ENCODE data around the gene FUT1.

The FUT1 gene

DNA sequence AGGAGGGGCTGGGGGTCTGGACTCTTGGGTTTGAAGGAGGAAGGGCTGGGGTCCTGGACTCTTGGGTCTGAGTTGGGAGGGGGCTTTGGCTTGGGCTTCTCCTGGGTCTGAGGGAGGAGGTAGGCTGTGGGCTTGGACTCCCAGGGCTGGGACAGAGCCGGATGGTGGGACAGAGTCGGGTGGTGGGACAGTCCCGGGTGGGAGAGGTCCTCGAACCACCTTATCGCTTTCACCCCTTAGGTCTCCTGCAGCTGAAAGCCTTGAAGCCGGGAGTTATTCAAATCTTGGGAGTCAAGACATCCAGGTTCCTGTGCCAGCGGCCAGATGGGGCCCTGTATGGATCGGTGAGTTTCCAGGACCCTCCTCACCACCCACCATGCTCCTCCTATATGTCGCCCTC lies 4.2 kb upstream of the FUT1 start:
- peaks cover 75% of the 10 kb centered on the region for H3K27me3 Mint-ChIP-seq
- no peaks in the 10 kb centered on the region for H3K36me3 Mint-ChIP-seq (ENCODE audit: low read depth)
- H3K4me1 Mint-ChIP-seq (ENCODE audit: low read depth) = peaks cover 35% of the 10 kb centered on the region
- intact Hi-C loops (cut with micrococcal nuclease) = no loop called here
- no peak overlapping the region for H3K4me3 Mint-ChIP-seq
- H3K9me3 Mint-ChIP-seq = no peaks in the 10 kb centered on the region
- peak overlapping the region; percentile 26 for H3K27ac Mint-ChIP-seq

GRCh38 chr19:48756212-48756611 lies 3.8 kb upstream of the FUT1 start:
- intact Hi-C loops (cut with micrococcal nuclease) = no loop called here
- H3K27me3 Mint-ChIP-seq = peaks cover 75% of the 10 kb centered on the region
- H3K4me3 Mint-ChIP-seq = no peak overlapping the region
- H3K9me3 Mint-ChIP-seq = no peaks in the 10 kb centered on the region
- H3K36me3 Mint-ChIP-seq (ENCODE audit: low read depth) = no peaks in the 10 kb centered on the region
- peak overlapping the region; percentile 26 for H3K27ac Mint-ChIP-seq
- H3K4me1 Mint-ChIP-seq (ENCODE audit: low read depth) = peaks cover 33% of the 10 kb centered on the region

GRCh38 chr19:48755787-48756186 lies 3.3 kb upstream of the FUT1 start:
- H3K9me3 Mint-ChIP-seq = no peaks in the 10 kb centered on the region
- peaks cover 75% of the 10 kb centered on the region for H3K27me3 Mint-ChIP-seq
- no peak overlapping the region for H3K4me3 Mint-ChIP-seq
- H3K27ac Mint-ChIP-seq = peak overlapping the region; percentile 26
- H3K36me3 Mint-ChIP-seq (ENCODE audit: low read depth) = no peaks in the 10 kb centered on the region
- H3K4me1 Mint-ChIP-seq (ENCODE audit: low read depth) = peaks cover 33% of the 10 kb centered on the region
- intact Hi-C loops (cut with micrococcal nuclease) = no loop called here

- H3K4me1 Mint-ChIP-seq (ENCODE audit: low read depth) = peaks cover 27% of the 10 kb centered on the region
- intact Hi-C loops (cut with micrococcal nuclease) = no loop called here
- no peaks in the 10 kb centered on the region for H3K36me3 Mint-ChIP-seq (ENCODE audit: low read depth)
- H3K9me3 Mint-ChIP-seq = no peaks in the 10 kb centered on the region
- peaks cover 75% of the 10 kb centered on the region for H3K27me3 Mint-ChIP-seq
- H3K27ac Mint-ChIP-seq = peak within 1 kb of the TSS; percentile 26
- H3K4me3 Mint-ChIP-seq = no peak within 1 kb of the TSS
Measured at GRCh38 chr19:48755084-48755641, 2.7 kb upstream of the FUT1 start, which contains the start of gene FGF21. Gene FGF21 (plus strand): TSS chr19:48755524. CDS start chr19:48756237, 713 bp downstream.

- Mint-ChIP-seq H3K9me3 (no peaks in the 10 kb centered on the region), H3K36me3 (ENCODE audit: low read depth) (no peaks in the 10 kb centered on the region), H3K4me1 (ENCODE audit: low read depth) (peaks cover 26% of the 10 kb centered on the region), H3K4me3 (peak overlapping the region; percentile 59), H3K27ac (no peak overlapping the region), H3K27me3 (peaks cover 83% of the 10 kb centered on the region)
- intact Hi-C loops (cut with micrococcal nuclease) = no loop called here
Measured at GRCh38 chr19:48751845-48752495, 471 bp downstream of the FUT1 start.

- Mint-ChIP-seq H3K4me1 (ENCODE audit: low read depth) (peaks cover 33% of the 10 kb centered on the region), H3K27me3 (peaks cover 79% of the 10 kb centered on the region), H3K27ac (no peak overlapping the region), H3K4me3 (no peak overlapping the region), H3K36me3 (ENCODE audit: low read depth) (no peaks in the 10 kb centered on the region), H3K9me3 (no peaks in the 10 kb centered on the region)
- intact Hi-C loops (cut with micrococcal nuclease) = no loop called here
Measured at GRCh38 chr19:48750771-48751504, 1.5 kb downstream of the FUT1 start.

- H3K27ac Mint-ChIP-seq = no peak overlapping the region
- no peaks in the 10 kb centered on the region for H3K36me3 Mint-ChIP-seq (ENCODE audit: low read depth)
- H3K9me3 Mint-ChIP-seq = peaks cover 6% of the 10 kb centered on the region
- peaks cover 37% of the 10 kb centered on the region for H3K4me1 Mint-ChIP-seq (ENCODE audit: low read depth)
- intact Hi-C loops (cut with micrococcal nuclease) = no loop called here
- H3K4me3 Mint-ChIP-seq = no peak overlapping the region
- H3K27me3 Mint-ChIP-seq = peaks cover 81% of the 10 kb centered on the region
Measured at GRCh38 chr19:48750351-48750750, 2.1 kb downstream of the FUT1 start.

GRCh38 chr19:48749571-48750198 lies 2.8 kb downstream of the FUT1 start:
- H3K36me3 Mint-ChIP-seq (ENCODE audit: low read depth) = no peaks in the 10 kb centered on the region
- peaks cover 38% of the 10 kb centered on the region for H3K4me1 Mint-ChIP-seq (ENCODE audit: low read depth)
- intact Hi-C loops (cut with micrococcal nuclease) = no loop called here
- no peak overlapping the region for H3K4me3 Mint-ChIP-seq
- H3K27ac Mint-ChIP-seq = no peak overlapping the region
- H3K27me3 Mint-ChIP-seq = peaks cover 75% of the 10 kb centered on the region
- H3K9me3 Mint-ChIP-seq = peaks cover 9% of the 10 kb centered on the region

DNA sequence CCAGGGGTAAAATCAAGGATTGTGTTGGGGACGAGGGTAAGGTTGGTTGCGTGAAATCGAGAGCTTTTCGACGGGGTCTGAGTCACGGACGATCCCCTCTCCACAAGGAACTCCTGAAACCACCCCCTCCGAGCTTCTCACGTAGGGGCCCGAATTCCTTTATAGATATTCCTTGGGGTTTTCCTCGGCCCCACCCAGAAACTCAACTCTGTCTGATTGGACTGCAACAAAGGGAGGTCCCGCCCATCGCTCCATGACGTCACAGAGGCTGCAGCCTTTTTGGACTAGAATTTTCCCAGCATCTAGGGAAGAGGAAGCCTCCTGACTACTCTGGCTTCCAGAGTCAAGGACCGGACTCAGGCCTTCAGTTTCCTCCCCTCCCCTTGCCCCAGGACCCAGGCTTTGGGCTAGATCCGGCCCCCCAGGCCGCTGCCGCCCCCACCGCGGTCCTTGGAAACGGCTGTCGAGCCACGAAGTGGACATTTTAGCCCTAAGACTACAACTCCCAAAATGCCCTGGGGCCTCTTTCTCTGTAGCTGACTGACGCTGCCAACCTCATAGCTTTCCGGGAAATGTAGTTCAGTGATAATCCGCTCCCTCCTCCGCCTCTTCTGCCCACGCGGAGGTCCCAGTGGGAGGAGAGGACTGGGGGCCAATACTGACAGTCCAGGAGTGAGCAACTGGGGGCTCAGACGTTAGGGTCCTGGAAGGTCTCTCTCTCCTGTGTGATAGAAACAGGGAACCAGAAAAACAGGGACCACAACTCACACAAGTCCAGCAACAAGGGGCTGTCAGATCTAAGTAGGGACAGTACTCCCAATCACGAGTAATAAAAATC lies 5.5 kb downstream of the FUT1 start, which contains the start of gene IZUMO1:
Gene IZUMO1 (minus strand): TSS at position 172 of the 838 bp plus-strand sequence. CDS start 1,050 bp downstream, outside the sequence.
- Mint-ChIP-seq H3K36me3 (ENCODE audit: low read depth) (no peaks in the 10 kb centered on the region), H3K4me1 (ENCODE audit: low read depth) (peaks cover 20% of the 10 kb centered on the region), H3K4me3 (peak within 1 kb of the TSS; percentile 77), H3K27ac (peak within 1 kb of the TSS; percentile 89), H3K9me3 (peaks cover 9% of the 10 kb centered on the region), H3K27me3 (peaks cover 67% of the 10 kb centered on the region)
- intact Hi-C loops (cut with micrococcal nuclease) = no loop called here

DNA sequence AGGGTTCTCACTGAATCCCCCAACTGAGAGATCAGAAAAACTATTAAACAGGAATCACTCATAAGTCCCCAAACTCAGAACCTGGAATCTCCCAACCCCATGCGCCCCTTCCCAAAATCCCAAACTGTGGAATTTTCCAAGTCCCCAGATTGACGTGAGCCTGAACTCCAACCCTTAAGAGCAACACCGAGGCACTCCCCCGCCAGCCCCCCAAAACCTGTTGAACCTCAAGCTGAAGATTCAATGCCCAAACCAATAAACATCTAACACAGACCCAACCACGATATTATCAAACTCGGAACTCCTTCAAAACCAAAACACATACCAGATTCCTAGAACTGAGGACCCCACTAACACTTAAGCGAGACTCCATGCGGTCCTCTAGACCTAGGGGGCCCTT lies 6.3 kb downstream of the FUT1 start:
- Mint-ChIP-seq H3K9me3 (peaks cover 9% of the 10 kb centered on the region), H3K4me1 (ENCODE audit: low read depth) (peaks cover 25% of the 10 kb centered on the region), H3K4me3 (no peak overlapping the region), H3K27me3 (peaks cover 67% of the 10 kb centered on the region), H3K36me3 (ENCODE audit: low read depth) (no peaks in the 10 kb centered on the region), H3K27ac (peak overlapping the region; percentile 89)
- intact Hi-C loops (cut with micrococcal nuclease) = no loop called here

GRCh38 chr19:48745208-48745995 lies 7.0 kb downstream of the FUT1 start:
- H3K27ac Mint-ChIP-seq = no peak overlapping the region
- H3K4me3 Mint-ChIP-seq = no peak overlapping the region

DNA sequence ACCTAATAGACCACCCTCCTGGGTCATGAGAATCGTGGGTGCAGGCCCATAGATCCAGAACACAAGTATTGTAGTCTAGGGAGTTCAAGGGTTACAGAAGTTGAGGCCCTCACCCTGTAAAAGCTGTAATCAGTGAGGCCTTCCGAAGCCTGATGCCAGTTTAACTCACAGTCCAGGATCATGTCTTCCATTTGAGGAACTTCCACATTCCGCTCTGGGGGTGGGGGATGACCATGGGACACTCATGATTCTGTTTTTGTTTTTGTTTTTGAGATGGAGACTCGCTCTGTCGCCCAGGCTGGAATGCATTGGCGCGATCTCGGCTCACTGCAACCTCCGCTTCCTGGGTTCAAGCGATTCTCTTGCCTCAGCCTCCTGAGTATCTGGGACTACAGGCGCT lies 10.3 kb downstream of the FUT1 start:
- Mint-ChIP-seq H3K4me3 (no peak overlapping the region), H3K27ac (peak overlapping the region; percentile 69), H3K27me3 (peaks cover 72% of the 10 kb centered on the region), H3K4me1 (ENCODE audit: low read depth) (peaks cover 42% of the 10 kb centered on the region), H3K36me3 (ENCODE audit: low read depth) (no peaks in the 10 kb centered on the region), H3K9me3 (peaks cover 9% of the 10 kb centered on the region)
- intact Hi-C loops (cut with micrococcal nuclease) = no loop called here

More at GRCh38 chr19:48745208-48745995, 7.0 kb downstream of the FUT1 start:
- Mint-ChIP-seq H3K36me3 (ENCODE audit: low read depth) (no peaks in the 10 kb centered on the region), H3K27me3 (peaks cover 67% of the 10 kb centered on the region), H3K4me1 (ENCODE audit: low read depth) (peaks cover 26% of the 10 kb centered on the region), H3K9me3 (peaks cover 9% of the 10 kb centered on the region)
- intact Hi-C loops (cut with micrococcal nuclease) = no loop called here

All from dendritic cell treated with granulocyte-macrophage colony-stimulating factor and Interleukin-4, amounts not matched to agents 40 ng/mL and 50 ng/mL, for 4 days (primary cell).